HCT116 (cell line): ENCODE data around the gene TDRD12.

Experiments used
- ATF3 ChIP-seq: IDR thresholded peaks from 2 replicates; pipeline ENCODE4 v1.6.1; 2012
- CTCF ChIP-seq, 3 experiments: fragments of 200-600 bp in 1 of 3; sonication (generic) in 1 of 3; IDR thresholded peaks in 2 of 3; conservative IDR thresholded peaks in 1 of 3; 2 replicates each; pipeline ENCODE4 v1.5.1; 2012 to 2017; ENCODE audit warnings: low read depth in 2 of 3, low read length in 2 of 3, antibody characterized with exemption in 1 of 3, borderline replicate concordance in 1 of 3, control low read depth in 1 of 3, mild to moderate bottlenecking in 1 of 3, mixed read lengths in 1 of 3, mixed run types in 1 of 3, moderate library complexity in 1 of 3; ENCODE audit not compliant: insufficient read depth in 1 of 3
- EZH2 ChIP-seq: fragments of 200-600 bp; sonication (generic); IDR thresholded peaks from 2 replicates; pipeline ENCODE4 v1.6.1; 2017; ENCODE audit warnings: antibody characterized with exemption, mixed run types
- MAX ChIP-seq: IDR thresholded peaks from 2 replicates; pipeline ENCODE4 v1.6.1; 2012
- POLR2A ChIP-seq: IDR thresholded peaks from 2 replicates; pipeline ENCODE4 v1.7.0; 2011; ENCODE audit warnings: borderline replicate concordance; ENCODE audit not compliant: insufficient read depth, insufficient read length; ENCODE audit errors: extremely low read depth
- RAD21 ChIP-seq: IDR thresholded peaks from 2 replicates; pipeline ENCODE4 v1.6.1; 2012; ENCODE audit warnings: low read depth, mild to moderate bottlenecking
- REST ChIP-seq: IDR thresholded peaks from 2 replicates; pipeline ENCODE4 v1.6.1; 2012; ENCODE audit warnings: low read depth
- SIN3A ChIP-seq: IDR thresholded peaks from 2 replicates; pipeline ENCODE4 v1.6.1; 2012; ENCODE audit warnings: low read depth

- TF ChIP-seq RAD21 (no peak), CTCF (IDR thresholded peaks at IDR 0.05 in 2 of 3, conservative IDR thresholded peaks at IDR 0.05 in 1 of 3; ENCODE audit: borderline replicate concordance in 1 of 3, insufficient read depth in 1 of 3, low read depth in 2 of 3, low read length in 2 of 3) (no peak), POLR2A (no peak), MAX (no peak), EZH2 (no peak), REST (no peak), SIN3A (no peak), ATF3 (no peak)
Observed at GRCh38 chr19:32720936-32721250, 1.3 kb downstream of the TDRD12 start.
